ENCODE measurements around the gene HDAC10.

Gene HDAC10

DNA sequence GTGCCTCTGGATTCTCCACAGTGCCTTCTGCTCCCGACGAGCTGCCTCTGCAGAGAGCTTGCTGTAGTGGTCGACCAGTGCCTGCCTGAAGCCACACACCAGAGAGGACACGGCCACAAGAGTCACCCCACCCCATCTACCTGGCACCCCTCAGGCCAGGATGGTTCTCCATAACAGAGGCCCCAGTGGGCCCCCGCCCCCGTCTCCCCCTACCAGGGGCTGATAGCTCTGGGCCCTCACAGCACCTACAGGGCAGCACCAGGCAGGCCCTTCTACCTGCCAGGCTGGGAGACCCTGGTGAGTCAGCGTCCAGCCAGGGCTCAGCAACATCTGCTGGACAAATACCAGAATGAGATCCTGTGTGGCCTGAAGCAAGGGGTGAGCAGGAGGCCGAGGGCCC, 28.6 kb downstream of the HDAC10 start:
- peaks cover 75% of the 10 kb centered on the region for H3K36me3 ChIP-seq (ENCODE audit: insufficient read depth, low read length)
- no peaks in the 10 kb centered on the region for H3K9me3 ChIP-seq (ENCODE audit: low read length)
- no peaks in the 10 kb centered on the region for H3K27me3 ChIP-seq (ENCODE audit: insufficient read depth, low read length)
- H3K4me3 ChIP-seq (ENCODE audit: low read length): no peak overlapping the region
- no peak overlapping the region for H2AFZ ChIP-seq (ENCODE audit: low read depth, low read length)
- no peaks in the 10 kb centered on the region for H3K4me1 ChIP-seq (ENCODE audit: insufficient read depth, low read length)

DNA sequence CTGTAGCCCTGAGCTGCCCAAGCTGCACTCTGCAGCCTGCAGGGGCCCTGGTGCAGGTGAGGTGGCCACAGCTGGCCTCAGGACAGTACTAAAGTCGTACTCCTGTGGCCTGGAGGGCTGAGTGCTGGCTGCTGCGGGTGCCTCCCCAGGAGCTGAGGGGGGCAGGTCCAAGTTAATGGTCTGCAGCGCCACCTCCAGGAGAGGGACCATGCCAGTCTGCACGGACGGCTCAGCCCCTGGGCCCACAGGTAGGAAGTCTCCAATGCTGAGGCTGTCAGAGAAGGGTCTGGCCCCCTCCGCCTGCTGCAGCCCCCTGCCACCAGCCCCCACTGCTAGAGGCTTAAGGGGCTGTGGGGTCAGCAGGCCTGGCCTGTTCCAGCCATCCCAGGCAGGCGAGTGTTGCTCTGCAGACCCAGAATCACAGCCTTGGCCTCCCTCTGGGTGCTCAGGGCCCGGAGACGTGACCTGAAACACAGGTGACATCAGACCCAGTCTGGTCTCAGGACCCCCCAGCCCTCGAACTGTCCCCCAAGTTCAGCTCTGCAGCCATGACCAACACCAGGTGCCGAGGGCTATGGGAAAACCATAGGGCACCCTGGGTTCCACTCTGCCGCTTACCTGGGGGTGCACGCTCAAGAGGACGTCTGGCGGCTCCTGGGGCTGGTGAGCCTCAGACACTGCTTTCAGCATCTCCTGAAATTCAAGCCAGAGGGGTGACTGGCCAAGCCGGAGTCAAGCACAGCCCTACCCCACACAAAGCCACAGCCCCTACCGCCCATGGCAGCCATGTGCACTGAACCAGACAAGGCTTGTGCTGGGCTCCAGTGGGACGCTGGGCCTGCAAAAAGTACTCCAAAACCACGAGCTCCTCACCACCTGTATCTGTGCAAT, 29.4 kb downstream of the HDAC10 start:
- peaks cover 78% of the 10 kb centered on the region for H3K36me3 ChIP-seq (ENCODE audit: insufficient read depth, low read length)
- H3K9me3 ChIP-seq (ENCODE audit: low read length): no peaks in the 10 kb centered on the region
- no peak overlapping the region for H3K4me3 ChIP-seq (ENCODE audit: low read length)
- no peaks in the 10 kb centered on the region for H3K27me3 ChIP-seq (ENCODE audit: insufficient read depth, low read length)
- no peaks in the 10 kb centered on the region for H3K4me1 ChIP-seq (ENCODE audit: insufficient read depth, low read length)
- no peak overlapping the region for H2AFZ ChIP-seq (ENCODE audit: low read depth, low read length)

DNA sequence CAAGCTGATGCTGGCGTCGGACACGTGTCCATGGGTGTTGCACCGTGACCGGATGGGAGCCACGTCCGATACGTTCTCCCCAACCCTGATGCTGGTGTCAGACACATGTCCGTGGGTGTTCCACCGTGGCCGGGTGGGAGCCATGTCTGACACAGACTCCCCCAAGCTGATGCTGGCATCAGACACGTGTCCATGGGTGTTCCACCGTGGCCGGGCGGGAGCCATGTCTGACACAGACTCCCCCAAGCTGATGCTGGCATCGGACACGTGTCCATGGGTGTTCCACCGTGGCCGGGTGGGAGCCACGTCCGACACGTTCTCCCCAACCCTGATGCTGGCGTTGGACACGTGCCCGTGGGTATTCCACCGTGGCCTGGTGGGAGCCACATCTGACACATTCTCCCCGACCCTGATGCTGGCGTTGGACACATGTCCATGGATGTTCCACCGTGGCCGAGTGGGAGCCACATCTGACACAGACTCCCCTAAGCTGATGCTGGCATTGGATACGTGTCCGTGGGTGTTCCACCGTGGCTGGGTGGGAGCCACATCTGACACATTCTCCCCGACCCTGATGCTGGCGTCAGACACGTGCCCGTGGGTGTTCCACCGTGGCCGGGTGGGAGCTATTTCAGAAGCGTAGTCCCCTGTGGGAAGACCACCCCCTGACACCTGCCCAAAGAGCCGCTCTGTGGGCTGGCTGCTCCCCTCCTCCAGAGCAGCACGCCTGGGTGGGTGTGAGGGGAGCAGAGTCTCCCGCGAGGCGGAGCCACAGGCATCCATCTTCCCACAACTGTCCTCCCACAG, 30.3 kb downstream of the HDAC10 start:
- no peaks in the 10 kb centered on the region for H3K27me3 ChIP-seq (ENCODE audit: insufficient read depth, low read length)
- no peak overlapping the region for H3K4me3 ChIP-seq (ENCODE audit: low read length)
- no peaks in the 10 kb centered on the region for H3K4me1 ChIP-seq (ENCODE audit: insufficient read depth, low read length)
- no peaks in the 10 kb centered on the region for H3K9me3 ChIP-seq (ENCODE audit: low read length)
- no peak overlapping the region for H2AFZ ChIP-seq (ENCODE audit: low read depth, low read length)
- peaks cover 81% of the 10 kb centered on the region for H3K36me3 ChIP-seq (ENCODE audit: insufficient read depth, low read length)

DNA sequence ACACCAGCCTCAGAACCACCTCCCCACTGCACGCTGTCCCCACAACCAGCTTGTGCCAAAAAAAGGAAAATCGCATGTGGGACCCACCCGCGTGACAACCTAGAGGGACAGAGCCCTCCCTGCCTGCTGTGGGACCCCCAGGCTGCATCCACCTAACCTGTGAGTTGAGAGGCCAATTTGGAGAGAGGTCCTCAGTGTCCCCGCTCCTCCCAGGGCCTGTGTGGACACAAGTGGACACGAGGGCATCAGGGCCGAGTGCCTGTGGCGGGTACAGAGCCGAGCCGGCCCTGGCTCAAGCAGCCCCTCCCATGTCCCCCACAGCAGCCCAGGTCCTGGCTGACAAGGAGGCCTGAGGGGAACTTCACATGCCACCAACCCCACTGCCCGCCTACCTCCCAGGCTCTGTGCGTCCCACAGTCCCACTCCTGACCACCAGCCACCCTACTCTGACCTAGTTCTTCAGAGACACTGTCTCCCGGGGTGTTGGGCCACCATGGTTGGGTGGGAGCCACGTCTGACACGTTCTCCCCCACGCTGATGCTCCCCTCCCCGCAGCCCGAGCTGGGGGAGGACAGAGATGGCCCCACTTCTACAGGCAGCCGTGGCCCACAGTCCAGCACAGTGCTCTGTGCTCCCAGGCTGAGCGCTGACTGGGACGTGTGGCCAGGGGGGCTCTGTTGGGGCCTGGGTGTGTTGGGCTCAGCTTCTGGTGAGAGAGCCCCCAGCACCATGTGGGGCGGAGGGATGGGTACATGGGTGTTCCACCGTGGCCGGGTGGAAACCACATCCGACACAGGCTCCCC, 31.1 kb downstream of the HDAC10 start:
- no peak overlapping the region for H3K4me3 ChIP-seq (ENCODE audit: low read length)
- no peaks in the 10 kb centered on the region for H3K4me1 ChIP-seq (ENCODE audit: insufficient read depth, low read length)
- no peak overlapping the region for H2AFZ ChIP-seq (ENCODE audit: low read depth, low read length)
- no peaks in the 10 kb centered on the region for H3K9me3 ChIP-seq (ENCODE audit: low read length)
- peaks cover 80% of the 10 kb centered on the region for H3K36me3 ChIP-seq (ENCODE audit: insufficient read depth, low read length)
- H3K27me3 ChIP-seq (ENCODE audit: insufficient read depth, low read length): no peaks in the 10 kb centered on the region

DNA sequence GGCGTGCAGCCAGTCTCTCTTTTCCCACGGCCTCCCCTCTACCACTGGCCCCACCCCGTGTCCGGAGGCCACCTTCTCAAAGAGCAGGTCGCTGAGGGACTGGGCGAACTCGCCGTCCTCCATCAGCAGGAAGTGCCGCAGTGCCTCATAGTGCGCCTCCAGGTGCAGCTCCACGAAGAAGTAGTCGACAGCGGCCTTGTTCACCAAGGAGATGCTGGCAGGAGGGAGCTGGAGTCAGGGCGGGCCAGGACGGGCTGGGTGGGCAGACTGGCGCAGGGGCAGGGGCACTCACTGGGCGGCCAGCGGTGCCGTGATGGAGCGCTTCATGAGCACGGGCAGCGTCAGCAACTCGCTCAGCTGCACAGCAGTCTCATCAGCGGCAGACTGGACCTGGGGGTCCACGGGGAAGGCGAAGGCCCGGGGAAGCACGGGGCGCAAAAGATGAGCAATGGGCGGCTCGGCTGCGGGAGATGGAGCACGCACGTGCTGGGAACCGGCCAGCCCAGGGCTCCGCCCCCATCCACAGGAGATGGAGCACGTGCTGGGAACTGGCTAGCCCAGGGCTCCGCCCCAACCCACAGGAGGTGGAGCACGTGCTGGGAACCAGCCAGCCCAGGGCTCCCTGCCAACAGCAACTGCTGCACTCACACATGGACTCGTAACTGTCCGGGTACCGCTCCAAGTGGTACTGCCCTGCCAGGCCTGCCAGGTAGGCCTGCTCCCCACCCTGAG, 31.9 kb downstream of the HDAC10 start:
- peaks cover 78% of the 10 kb centered on the region for H3K36me3 ChIP-seq (ENCODE audit: insufficient read depth, low read length)
- H2AFZ ChIP-seq (ENCODE audit: low read depth, low read length): no peak overlapping the region
- H3K9me3 ChIP-seq (ENCODE audit: low read length): no peaks in the 10 kb centered on the region
- H3K27me3 ChIP-seq (ENCODE audit: insufficient read depth, low read length): no peaks in the 10 kb centered on the region
- H3K4me3 ChIP-seq (ENCODE audit: low read length): no peak overlapping the region
- no peaks in the 10 kb centered on the region for H3K4me1 ChIP-seq (ENCODE audit: insufficient read depth, low read length)

DNA sequence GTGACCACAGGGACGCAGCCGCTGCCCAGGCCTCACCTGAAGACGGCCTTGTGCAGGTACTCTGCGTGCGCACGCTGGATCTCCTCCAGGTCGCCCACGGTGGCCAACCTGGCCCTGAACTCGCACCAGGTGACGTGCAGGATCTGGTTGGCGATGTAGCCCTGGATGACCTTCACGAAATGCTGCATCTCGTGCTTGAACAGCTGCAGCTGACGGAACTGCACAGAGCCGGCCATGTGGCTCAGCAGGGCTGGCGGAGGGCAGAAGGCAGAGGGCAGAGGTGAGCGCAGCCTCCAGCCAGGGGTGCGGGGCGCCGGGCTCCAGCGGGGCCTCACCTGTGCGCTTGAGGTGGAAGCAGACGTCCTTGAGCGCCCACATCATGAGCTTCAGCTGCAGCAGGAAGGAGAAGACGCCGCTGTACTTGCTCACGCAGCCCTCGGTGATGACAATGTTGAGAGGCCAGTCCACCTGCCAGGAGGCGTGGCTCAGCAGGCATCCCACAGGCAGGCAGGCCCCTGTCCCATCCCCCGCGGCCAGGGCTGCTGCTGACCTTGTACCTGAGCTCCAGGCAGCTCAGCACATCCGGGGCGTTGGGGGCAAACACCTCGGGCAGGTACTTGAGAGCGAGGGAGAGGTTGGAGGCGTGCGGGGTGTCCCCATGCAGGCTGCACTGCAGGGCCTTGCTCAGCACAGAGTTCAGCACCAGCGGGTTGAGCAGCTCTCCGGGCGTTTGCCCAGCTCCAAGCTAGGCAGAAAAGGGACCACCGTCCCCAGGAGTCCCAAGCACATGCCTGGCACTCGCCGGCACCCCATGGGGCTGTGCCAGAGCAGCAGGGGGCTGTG, 32.7 kb downstream of the HDAC10 start:
- Histone ChIP-seq H3K9me3 (ENCODE audit: low read length) (no peaks in the 10 kb centered on the region), H2AFZ (ENCODE audit: low read depth, low read length) (no peak overlapping the region), H3K36me3 (ENCODE audit: insufficient read depth, low read length) (peaks cover 79% of the 10 kb centered on the region), H3K27me3 (ENCODE audit: insufficient read depth, low read length) (no peaks in the 10 kb centered on the region), H3K4me1 (ENCODE audit: insufficient read depth, low read length) (no peaks in the 10 kb centered on the region), H3K4me3 (ENCODE audit: low read length) (no peak overlapping the region)

DNA sequence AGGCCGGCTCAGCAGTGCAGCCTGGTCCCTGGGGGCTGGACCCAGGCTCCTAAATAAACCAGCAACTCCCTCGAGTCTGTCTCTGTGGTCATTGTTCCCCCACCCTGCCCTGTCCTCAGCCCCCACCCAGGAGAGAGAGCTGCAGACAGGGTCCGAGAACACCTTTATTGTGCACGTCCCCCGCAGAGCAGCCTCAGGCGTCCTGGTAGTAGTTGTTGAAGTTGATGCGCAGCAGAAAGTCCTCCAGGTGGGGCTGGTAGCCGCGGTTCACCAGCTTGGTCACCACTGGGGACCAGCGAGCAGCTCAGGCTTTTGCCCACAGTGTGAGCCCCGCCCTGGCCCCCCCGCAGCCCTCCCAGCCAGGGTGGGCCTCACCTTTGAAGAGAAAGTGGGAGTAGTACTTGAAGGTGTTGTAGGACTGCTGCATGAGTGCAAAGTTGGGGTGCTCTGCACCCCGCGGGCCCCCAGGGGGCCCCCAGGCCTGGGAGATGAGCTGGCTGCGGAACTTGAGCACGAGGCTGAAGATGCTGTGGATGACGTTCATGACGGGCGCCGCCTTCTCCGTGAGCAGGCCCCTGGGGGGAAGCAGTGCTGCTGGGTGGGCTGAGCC, 33.4 kb downstream of the HDAC10 start:
- Histone ChIP-seq H2AFZ (ENCODE audit: low read depth, low read length) (no peak overlapping the region), H3K4me3 (ENCODE audit: low read length) (no peak overlapping the region), H3K9me3 (ENCODE audit: low read length) (no peaks in the 10 kb centered on the region), H3K4me1 (ENCODE audit: insufficient read depth, low read length) (no peaks in the 10 kb centered on the region), H3K36me3 (ENCODE audit: insufficient read depth, low read length) (peaks cover 81% of the 10 kb centered on the region), H3K27me3 (ENCODE audit: insufficient read depth, low read length) (no peaks in the 10 kb centered on the region)

DNA sequence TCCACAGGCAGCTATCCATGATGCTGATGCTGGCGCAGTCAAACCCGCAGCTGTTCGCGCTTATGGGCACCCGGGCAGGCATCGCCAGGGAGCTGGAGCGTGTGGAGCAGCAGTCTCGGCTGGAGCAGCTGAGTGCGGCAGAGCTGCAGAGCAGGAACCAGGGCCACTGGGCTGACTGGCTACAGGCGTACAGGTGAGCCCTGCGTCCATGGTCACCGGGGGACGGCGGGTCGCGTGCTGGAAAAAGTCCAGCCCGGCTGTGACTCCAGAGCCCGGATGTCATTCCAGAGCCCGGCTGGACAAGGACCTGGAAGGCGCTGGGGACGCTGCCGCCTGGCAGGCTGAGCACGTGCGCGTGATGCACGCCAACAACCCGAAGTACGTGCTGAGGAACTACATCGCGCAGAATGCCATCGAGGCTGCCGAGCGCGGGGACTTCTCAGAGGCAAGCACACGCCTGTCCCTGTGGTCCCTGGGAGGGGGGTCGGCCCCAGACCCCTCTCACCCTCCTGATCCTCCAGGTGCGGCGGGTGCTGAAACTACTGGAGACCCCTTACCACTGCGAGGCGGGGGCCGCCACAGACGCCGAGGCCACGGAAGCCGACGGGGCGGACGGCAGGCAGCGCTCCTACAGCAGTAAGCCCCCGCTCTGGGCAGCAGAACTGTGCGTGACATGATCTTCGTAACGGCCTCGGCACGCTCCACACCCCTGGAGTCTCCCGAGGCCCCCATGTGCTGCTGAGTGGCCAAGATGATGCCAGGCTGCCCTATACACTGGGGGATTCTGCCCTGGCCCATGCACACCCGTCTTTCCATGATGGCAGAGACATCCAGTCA, 34.2 kb downstream of the HDAC10 start:
- H3K9me3 ChIP-seq (ENCODE audit: low read length): no peaks in the 10 kb centered on the region
- H3K4me1 ChIP-seq (ENCODE audit: insufficient read depth, low read length): no peaks in the 10 kb centered on the region
- H2AFZ ChIP-seq (ENCODE audit: low read depth, low read length): no peak overlapping the region
- H3K4me3 ChIP-seq (ENCODE audit: low read length): no peak overlapping the region
- no peaks in the 10 kb centered on the region for H3K27me3 ChIP-seq (ENCODE audit: insufficient read depth, low read length)
- H3K36me3 ChIP-seq (ENCODE audit: insufficient read depth, low read length): peaks cover 82% of the 10 kb centered on the region

DNA sequence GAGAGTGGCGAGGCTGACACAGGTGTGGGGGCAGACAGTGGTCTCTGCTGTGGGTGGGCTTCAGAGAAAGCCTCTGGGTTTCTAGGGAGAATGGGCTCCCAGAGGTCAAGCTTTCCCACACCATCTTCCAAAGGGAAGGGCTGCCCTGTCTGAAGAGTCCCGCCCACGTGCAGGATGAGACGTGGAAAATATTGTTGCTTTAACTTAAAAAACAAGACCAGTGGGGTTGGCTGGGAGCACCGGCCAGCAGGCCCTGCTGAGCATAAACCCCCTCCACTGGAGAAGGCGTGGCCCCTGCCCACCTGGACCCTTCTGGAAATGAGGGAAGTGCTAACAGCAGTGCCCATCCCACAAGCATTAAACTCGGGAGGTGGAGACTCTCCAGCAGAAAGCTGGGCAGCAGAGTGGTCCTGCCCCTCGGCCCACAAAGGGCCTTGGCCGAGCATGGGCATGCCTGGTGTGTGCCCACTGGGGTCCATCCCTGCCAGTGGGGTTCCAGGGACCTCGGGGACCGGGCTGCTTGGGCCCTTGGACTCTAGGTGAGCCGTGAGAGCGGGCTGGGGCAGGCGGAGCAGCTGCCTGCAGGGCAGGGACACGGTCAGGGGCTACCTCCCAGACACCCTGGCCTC, 34.9 kb downstream of the HDAC10 start:
- H3K27me3 ChIP-seq (ENCODE audit: insufficient read depth, low read length): no peaks in the 10 kb centered on the region
- no peaks in the 10 kb centered on the region for H3K9me3 ChIP-seq (ENCODE audit: low read length)
- H2AFZ ChIP-seq (ENCODE audit: low read depth, low read length): no peak overlapping the region
- H3K4me1 ChIP-seq (ENCODE audit: insufficient read depth, low read length): no peaks in the 10 kb centered on the region
- H3K4me3 ChIP-seq (ENCODE audit: low read length): no peak overlapping the region
- peaks cover 80% of the 10 kb centered on the region for H3K36me3 ChIP-seq (ENCODE audit: insufficient read depth, low read length)

DNA sequence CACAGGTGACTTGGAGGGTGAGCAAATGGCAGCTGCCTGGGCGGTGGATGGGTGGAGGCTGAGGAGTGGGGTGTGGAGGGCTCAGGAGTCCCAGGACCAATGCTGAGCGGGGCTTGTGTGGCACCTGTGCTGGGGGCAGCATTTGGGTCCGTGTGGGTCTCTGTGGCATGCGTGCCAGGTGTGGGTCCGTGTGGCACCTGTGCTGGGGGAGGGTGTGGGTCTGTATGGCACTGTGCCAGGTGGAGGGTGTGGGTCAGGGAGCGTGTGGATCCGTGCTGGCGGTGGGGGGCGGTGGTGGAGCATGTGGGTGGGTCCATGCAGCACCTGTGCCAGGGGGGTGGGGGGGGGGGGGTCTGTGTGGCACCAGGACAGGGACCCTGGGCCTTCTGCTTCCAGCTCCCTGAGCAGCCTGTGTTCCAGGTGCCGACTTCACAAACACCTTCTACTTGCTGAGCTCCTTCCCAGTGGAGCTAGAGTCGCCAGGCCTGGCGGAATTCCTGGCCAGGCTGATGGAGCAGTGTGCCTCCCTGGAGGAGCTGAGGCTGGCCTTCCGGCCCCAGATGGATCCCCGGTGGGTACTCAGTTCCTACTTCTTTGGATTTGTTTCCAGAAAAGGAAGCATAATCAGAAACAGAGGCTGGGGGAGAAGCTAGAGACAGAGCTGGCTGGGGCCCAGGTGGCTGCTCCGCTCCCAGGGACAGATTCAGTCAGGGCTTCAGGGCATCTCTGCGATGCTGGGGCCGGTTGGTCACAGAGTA, 35.6 kb downstream of the HDAC10 start:
- Histone ChIP-seq H3K9me3 (ENCODE audit: low read length) (no peaks in the 10 kb centered on the region), H2AFZ (ENCODE audit: low read depth, low read length) (no peak overlapping the region), H3K4me1 (ENCODE audit: insufficient read depth, low read length) (no peaks in the 10 kb centered on the region), H3K36me3 (ENCODE audit: insufficient read depth, low read length) (peaks cover 80% of the 10 kb centered on the region), H3K27me3 (ENCODE audit: insufficient read depth, low read length) (no peaks in the 10 kb centered on the region), H3K4me3 (ENCODE audit: low read length) (no peak overlapping the region)

Measured in neuron (in vitro differentiated cells).